ENCODE data around the gene RNF14.

- TF ChIP-seq, protein P1, sequence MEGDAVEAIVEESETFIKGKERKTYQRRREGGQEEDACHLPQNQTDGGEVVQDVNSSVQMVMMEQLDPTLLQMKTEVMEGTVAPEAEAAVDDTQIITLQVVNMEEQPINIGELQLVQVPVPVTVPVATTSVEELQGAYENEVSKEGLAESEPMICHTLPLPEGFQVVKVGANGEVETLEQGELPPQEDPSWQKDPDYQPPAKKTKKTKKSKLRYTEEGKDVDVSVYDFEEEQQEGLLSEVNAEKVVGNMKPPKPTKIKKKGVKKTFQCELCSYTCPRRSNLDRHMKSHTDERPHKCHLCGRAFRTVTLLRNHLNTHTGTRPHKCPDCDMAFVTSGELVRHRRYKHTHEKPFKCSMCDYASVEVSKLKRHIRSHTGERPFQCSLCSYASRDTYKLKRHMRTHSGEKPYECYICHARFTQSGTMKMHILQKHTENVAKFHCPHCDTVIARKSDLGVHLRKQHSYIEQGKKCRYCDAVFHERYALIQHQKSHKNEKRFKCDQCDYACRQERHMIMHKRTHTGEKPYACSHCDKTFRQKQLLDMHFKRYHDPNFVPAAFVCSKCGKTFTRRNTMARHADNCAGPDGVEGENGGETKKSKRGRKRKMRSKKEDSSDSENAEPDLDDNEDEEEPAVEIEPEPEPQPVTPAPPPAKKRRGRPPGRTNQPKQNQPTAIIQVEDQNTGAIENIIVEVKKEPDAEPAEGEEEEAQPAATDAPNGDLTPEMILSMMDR (IDR thresholded peaks at IDR 0.05) = no peak
- no peak for TF ChIP-seq EZH2 (IDR thresholded peaks at IDR 0.05; ENCODE audit: borderline replicate concordance, insufficient read depth, low read depth, low read length, poor library complexity, severe bottlenecking)
Observed at GRCh38 chr5:141976176-141976575, 7.3 kb downstream of the RNF14 start.

All from B cell (primary cell).